Lung microvascular endothelial cell (primary cell): ENCODE results near the gene IFNLR1. TPM values are rescaled to one million over a fixed set of nuclear protein-coding genes. Genes with fewer than 3 reads are reported as not detected.

Source experiments
- DNase-seq, 2 donors: peaks; one replicate each; pipeline versions ENCODE4 v3.0.0 to v3.0.0-alpha.2; 2010; ENCODE audit warnings: low read depth in 2 of 2
- total RNA-seq: library from RNA; depleted of rRNA; stranded (reverse); fragments of >200 nt; gene quantifications from 2 replicates; pipeline ENCODE4 v1.2.1, GENCODE V29; 2014

The IFNLR1 gene
- under 0.01 TPM in 1 of 2 replicates, not detected in the other for total RNA-seq

DNA sequence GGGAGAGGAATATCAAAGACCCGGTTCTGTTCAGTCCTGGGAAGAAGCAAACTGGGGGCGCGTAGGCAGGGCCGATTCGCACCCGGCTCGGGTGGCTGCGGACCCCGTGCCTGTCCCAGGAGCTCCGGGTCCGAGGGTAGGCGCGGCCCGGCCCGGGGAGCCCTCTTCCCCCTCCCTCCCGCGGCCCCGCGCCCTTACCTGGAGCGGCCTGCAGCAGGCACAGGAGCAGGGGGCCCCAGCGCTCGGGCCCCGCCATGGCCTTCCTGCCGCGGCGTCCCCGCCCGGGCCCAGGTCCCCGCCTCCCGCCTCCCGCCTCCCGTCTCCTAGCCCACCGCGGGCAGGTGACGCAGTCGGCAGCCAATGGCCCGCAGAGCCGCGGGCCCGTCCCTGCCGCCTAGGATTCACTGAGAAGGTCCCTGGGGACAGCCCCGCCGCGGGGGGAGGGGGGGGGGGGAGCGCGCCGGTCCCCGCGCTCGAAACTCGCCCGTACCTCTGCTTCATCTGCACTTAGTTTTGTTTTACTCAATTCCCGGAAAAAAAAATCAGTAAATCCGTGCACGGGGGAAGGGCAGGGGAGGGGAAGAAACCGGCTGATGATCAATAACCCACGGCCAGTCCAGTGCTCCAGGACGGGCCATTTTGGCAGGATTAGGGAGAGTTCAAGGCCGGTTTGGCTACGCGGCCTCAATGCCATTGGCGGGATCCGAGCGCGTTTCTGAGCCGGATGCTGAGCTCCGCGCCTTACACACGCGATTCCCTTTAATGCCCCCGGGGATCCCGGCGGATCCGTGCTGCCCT lies at the start of gene IFNLR1:
IFNLR1 (minus strand) TSS at position 297 of the 798 bp plus-strand sequence; CDS start at position 256, 41 bp downstream.
- no peak for DNase-seq

DNA sequence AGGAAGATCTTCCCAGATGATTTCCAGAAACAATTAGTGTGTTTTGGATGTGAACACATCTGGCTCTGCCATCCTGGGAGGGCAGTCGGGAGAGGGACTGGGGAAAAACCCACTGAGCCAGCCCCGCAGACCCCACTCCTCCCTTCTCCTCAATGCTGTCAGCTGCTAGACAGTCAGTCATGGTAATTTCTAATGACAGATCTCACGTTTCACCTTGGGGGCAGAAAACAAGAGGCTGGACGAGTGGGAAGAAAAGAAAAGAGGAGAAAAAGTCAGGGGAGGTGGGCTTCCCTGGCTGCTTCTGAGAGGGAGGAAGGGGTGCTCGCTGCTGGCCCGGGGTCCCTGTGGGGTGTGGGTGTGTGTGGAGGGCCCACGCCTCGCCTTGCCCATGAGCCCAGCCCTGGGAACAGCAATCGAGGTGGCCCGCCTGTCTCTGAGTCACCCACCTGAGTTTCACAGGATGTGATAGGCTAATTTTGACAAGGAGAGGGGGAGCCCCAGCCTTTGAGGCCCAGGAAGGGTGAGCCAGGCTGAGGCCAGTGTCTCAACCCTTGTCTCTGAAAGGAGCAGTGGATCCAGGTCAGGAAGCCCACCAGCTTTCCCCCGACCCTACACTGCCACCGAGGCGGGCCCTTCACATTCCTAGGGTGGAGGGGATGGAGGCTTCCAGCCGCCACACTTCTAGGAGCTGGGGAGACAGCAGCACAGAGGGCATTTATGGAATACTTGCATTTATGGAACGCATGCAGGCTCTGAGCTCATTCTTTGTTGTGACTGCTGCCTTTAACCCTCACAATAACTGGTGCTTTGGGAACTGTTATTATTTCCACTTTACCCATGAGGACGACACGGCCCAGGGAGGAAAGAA lies 49.1 kb upstream of the IFNLR1 start:
- no peak for DNase-seq

DNA sequence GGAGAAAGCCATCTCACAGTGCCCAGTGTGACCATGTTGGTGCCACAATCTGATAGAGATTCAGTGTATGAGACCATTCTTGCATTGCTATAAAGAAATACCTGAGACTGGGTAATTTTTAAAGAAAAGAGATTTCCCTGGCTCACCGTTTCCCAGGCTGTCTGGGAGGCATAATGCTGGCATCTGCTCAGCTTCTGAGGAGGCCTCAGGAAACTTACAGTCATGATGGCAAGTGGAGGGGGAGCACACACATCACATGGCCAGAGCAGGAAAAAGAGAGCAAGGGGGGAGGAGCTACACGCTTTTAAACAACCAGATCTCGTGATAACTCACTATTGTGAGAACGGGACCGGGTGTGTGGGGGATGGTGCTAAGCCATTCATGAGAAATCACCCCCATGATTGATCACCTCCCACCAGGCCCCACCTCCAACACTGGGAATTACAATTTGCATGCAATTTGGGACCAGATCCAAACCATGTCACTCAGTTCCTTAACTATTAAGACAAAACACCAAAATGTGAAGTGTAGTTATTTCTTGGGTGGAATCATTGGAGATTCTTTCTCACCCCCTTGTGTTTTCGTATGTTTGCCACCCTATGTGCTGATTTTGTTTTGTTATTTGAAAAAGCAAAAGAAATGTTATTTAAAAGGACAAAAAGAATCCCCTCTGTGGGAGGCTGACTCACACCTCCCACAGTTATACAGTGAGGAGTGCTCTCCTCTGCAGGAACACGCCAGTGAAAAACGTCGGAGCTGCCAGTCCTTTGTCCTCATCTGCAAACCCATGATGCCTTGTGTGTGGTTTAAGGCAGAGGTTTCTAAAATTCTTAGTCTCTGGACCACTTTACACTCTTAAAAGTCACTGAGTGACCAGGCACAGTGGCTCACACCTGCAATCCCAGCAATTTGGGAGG lies 46.9 kb upstream of the IFNLR1 start:
- no peak for DNase-seq

DNA sequence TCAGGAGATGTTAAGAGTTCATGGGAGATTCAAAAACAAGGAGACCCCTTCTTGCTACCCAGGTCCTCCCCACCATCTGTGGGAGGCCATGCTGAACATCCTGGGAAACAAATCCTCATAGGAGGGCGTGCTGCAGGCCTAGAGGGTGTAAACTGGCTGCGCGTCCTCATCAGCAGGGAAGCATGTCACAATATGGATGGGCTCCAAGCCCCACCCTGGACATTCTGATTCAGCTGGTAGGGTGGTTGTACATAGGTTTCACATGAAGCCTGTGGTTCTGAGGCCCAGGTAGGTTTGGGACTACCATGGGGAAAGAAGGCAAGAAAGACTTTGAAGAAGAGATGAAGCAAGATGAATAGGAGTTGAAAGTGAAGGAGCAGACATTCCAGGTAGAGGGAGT lies 44.6 kb upstream of the IFNLR1 start:
- DNase-seq, result no peak

DNA sequence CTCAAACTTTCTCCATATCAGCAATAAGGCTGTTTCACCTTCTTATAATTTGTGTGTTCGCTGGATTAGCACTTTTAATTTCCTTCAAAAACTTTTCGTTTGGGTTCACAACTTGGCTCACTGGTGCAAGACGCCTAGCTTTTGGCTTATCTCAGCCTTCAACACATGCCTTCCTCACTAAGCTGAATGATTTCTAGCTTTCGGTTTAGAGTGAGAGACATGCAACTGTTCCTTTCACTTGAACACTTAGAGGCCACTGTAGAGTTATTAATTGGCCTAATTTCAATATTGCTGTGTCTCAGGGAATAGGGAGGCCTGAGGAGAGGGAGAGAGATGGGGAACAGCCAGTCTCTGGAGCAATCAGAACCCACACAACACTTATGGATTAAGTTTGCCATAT lies 41.2 kb upstream of the IFNLR1 start:
- DNase-seq, result no peak

DNA sequence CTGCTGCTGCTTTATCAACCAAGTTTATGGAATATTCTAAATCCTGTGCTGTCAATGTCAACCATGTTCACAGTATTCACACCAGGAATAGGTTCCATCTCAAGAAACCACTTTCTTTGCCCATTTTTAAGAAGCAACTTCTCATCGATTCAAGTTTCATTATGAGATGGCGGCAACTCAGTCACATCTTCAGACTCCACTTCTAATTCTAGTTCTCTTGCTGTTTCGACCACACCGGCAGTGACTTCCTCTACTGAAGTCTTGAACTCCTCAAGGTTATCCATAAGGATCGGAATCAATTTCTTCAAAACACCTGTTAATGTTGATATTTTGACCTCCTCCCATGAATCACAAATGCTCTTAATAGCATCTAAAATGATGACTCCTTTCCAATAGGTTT lies 39.7 kb upstream of the IFNLR1 start:
- DNase-seq, result no peak

DNA sequence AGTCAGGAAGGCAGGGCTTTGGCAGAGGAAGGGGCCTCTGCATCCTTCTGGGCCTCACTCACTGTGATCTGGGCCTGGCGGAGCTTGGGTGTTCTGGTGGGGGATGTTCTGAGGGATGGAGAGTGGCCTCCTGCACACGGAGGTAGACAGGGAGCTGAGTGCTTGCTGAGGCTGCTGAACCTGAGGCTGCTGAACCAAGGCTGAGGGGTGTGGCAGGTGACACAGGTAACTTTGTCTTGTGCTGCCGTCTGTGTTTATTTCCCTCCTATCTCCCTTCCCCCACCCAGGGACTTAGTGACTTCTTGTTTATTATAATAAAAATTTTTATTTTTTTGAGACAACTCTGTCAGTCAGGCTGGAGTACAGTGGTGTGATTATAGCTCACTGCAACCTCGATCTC lies 37.7 kb upstream of the IFNLR1 start:
- DNase-seq, result no peak

DNA sequence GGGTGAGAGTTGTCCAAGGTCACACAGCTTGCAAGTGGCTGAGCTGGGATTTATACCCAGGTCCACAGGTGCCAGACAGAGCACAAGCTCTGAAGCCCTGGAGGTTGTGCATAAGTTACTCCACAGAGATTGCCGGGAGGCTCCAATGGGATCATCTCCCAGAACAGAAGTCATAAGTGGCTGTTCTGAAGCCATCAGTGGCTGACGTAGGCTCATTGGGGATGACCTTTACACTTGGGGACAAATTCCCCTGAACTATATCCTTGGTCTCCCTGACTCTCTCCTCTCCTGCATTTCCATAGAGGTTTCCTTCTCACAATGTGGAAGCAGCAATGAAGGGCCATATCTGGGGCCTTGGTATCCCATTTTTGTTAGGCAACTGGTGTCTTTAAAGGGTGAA lies 37.0 kb upstream of the IFNLR1 start:
- no peak for DNase-seq

DNA sequence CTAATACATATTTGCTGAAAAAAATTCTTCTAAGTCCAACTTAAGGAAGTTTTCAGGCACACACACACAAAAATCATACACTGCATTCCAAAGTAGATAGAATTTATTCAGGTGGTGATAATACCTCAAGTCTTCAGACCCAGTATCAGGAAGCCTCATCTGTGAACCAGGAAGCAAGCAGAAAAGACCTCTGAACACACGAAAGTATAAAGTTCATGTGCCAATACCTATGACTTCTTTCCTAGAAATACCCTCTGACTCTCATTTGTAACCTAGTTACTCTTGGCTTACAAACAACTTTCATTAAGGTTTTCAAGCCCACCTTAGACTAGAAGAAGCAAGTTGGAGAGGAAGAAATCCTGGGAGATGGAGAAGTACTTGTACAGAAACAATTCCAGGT lies 35.7 kb upstream of the IFNLR1 start:
- DNase-seq, result no peak

DNA sequence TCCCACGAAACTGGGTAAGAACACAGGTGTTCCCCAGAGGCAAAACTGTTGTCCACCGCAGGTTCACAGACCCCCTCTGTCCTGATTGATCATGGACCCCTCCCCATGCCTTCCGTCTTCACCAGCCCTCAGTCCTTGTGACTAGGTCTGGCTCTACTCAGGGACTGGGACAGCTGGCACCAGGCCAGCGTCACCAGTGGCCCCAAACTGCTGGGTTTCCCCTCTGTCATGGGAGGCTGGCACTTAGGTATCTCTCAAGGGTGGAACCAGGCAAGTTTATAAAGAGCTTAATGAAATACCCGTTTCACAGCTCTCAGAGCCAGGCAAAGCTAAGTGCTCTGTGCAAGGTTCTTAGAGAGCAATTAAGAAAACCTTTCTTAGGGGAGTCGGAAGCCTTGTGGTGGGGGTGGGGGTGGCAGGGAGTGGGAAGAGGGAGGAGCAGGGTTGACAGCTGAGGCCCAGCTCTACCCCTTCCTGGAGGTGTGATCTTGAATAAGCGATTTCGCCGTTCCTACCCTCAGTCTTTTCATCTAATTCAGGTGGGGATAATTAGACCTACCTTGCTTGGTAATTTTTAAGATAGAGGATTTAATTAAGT lies 35.0 kb upstream of the IFNLR1 start:
- no peak for DNase-seq

DNA sequence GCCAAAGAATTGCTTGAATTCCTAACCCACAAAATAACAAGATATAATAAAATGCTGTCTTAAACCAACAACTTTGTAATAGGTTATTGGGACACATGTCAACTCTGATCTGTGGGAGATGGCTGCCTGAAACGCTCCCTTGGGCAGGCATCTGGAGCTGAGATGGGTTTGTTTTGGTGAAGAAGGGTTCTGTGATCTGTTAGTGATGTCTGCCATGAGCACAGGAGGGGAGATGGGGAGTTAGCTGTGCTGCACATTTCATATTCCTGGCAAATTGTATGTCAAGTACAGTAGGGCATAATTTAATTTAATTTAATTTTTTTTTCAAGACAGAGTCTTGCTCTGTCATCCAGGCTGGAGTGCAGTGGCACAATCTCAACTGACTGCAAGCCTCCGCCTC lies 34.2 kb upstream of the IFNLR1 start:
- no peak for DNase-seq

DNA sequence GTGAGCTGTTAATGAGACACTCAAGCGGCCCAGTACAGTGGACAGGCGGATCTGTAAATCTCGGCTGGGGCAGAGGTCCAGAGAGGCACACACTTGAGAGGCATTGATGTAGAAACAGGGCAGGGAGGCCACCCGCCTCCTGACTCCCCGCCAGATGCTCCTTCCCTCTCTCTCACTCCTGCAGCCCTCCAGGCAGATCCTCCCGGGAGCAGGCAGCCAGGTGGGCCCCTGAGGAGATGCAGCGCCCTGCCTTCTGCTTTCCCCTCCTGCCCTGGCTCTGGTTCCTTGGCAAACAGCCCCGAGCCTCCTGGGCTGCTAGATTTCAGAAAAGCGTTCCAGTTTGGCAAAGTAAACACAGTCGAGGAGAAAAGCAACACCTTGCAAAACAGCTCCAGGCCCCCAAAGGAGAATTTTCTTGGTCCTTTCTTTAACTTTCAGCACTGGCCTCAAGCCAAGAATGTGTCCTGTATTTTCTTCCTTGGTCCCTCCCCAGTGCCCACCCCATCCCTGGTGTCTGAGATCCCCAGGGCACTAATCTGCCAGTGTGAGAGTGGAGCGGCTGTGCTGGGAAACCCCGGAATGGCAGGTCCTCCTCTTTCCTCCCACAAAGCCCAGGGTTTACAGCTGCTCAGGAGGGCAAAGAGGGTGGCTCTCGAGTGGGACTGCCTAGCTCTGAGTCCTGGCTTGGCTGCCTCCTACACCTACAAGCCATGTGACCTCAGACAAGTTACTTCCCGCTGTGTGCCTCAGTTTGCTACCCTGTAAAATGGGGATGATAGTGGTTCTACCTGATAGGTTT lies 29.4 kb upstream of the IFNLR1 start:
- no peak for DNase-seq

DNA sequence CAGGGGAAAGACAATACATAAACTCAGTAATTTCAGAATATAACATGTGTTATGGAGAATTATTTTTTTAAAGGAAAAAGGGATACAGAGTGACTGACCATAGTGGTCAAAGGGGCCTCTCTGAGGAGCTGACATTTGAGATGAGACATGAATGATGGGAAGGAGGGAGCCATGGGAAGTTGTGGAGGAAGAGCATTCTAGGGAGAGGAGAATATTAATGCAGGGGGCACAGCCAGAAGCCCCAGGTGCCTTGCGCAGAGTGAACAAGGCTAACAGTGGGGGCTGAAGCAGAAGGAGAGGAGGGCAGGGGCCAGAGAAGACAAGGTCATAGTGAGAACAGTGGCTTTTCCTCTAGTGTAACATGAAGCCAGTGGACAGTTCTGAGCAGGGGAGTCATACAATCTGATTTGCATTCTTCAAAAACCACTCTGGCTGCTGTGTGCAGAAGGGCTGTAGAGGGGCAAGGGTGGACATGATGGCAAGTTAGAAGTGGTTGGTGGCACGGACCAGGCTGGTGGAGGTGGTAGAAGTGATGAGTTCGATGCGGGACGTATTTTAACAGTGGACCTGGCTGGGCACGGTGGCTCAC lies 28.2 kb upstream of the IFNLR1 start:
- no peak for DNase-seq

DNA sequence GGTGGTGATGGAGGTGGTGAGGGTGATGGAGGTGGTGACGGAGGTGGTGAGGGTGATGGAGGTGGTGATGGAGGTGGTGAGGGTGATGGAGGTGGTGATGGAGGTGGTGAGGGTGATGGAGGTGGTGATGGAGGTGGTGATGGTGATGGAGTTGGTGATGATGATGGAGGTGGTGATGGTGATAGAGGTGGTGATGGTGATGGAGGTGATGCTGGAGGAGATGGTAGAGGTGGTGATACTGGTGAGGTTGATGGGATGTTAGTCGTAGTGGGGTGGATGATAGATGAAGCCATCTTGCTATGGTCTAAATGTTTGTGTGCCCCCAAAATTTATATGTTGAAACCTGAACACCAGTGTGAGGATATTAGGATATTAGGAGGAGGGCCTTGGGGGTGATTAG lies 25.3 kb upstream of the IFNLR1 start:
- DNase-seq, result no peak

DNA sequence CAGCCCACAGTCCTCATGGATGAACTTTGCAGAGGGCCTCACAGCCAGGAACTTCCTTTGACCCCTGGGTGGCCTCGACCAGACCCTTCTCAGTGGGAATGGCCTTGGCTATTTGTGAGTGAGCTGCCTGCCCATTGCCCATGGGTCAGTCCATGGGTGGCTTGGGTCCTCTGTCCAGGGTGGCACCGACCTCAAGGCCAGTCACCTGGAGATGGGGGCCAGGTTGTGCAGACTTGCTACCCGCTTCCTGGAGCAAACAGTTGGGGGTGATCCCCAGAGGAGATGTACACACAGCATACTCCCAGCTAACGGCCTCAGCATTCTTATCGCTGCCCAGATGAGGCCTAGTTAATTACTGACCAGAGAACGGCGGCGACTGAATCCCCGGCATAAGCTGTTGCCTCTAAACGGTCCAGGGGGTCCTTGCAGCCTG lies 23.1 kb upstream of the IFNLR1 start:
- no peak for DNase-seq

DNA sequence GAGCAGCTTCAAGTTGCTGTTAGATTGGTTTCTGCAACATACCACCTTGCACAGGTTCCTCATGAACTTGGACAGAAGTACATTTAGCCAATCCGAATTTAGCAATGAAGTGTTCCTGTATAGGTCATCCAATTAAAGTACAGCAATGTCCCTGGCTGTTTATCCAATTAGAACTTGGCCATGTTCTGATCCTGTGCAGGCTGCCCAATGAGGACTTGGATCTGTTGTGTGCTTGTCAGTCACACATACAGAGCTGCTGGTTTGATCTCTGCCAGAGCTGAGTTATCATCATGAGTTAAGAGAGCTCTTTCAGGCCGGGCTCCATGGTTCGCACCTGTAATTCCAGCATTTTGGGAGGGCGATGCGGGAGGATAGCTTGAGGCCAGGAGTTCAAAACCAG lies 22.0 kb upstream of the IFNLR1 start:
- DNase-seq, result no peak

DNA sequence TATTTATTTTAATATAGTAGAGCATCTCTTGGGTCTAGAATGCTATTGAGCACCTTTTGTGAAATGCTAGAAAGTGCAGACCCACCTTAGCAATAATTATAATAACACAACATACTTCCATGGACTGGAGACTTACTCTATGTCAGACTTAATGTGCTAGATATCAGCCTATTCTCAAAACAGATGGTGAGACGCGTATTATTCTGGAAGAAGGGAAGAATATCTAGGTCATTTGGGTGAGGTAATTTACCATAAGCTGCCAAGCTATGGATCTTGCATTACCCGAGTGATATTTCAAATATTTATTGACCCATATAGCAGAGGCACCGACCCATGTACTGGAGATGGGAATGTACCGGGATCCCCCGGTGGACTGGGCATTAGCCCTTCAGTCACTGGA lies 20.6 kb upstream of the IFNLR1 start:
- DNase-seq, result no peak

DNA sequence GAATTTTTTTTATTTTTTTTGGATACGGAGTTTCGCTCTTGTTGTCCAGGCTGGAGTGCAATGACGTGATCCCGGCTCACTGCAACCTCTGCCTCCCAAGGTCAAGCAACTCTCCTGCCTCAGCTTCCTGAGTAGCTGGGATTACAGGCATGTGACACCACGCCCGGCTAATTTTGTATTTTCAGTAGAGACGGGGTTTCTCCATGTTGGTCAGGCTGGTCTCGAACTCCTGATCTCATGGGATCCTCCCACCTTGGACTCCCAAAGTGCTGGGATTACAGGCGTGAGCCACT lies 20.3 kb upstream of the IFNLR1 start:
- peak; percentile 27 to 34 for DNase-seq

DNA sequence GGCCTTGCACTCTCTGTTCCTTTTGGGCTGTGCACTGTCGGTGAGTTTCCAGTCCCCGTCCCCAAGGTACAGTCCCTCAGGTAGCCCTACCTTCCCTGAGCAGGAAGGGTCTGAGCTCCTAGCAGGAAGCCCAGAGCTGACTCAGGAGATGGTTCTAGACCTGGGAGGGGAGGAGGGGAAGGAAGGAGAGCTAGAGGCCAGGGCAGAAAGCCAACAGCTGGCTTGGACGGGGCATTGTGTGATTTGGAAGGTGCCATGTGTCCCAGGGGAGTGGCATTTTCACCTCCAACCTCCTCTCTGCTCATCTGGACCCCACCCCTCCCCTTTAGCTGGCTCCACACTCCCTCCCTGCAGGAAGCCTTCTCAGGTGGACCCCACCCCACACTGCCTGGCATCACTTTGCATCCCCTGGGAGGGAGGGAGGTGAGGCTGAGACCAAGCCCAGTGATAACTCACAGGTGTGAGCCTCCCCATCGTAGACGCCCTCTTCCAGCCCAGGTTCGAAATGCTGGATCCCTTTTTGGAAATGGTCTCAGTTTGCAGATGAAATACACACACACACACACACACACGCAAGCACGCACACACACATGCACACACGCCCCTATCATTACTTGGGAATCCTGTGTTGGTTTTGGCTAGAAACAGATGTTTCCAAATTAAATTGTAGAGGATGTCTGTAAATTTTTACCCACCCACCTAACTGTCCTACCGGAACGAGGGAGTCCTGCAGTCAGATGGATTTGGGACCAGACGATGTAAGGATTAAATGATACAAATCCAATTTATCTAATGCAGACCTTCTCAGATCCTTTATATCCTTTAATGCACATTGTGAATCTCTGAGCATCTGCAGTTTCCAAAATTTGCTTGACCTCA lies 19.7 kb upstream of the IFNLR1 start:
- DNase-seq, result peak in 1 of 2 donors; percentile 55
